CMK (cell line): ENCODE data around the gene CBX2.

Source experiments
- DNase-seq: peaks from one replicate; pipeline ENCODE4 v3.0.0-alpha.2; 2010; ENCODE audit warnings: low read depth

Gene CBX2

GRCh38 chr17:79777894-79778503 lies at the start of gene CBX2:
Gene CBX2, plus strand, starts transcription at chr17:79778148. Its CDS starts 88 bp downstream, at chr17:79778236.
- no peak for DNase-seq

GRCh38 chr17:79728169-79728907 lies 49.6 kb upstream of the CBX2 start:
- DNase-seq: peak; percentile 85

- no peak for DNase-seq
Observed at GRCh38 chr17:79728908-79729471, 49.0 kb upstream of the CBX2 start.

- DNase-seq: no peak
Observed at GRCh38 chr17:79729761-79730160, 48.2 kb upstream of the CBX2 start.

- no peak for DNase-seq
Observed at GRCh38 chr17:79730437-79730768, 47.5 kb upstream of the CBX2 start.

GRCh38 chr17:79730769-79731483 lies 47.0 kb upstream of the CBX2 start, which contains the start of gene ENPP7:
Gene ENPP7, plus strand, starts transcription at chr17:79730943. Its CDS starts 197 bp downstream, at chr17:79731140.
- no peak for DNase-seq

- DNase-seq: no peak
Observed at GRCh38 chr17:79732254-79732653, 45.7 kb upstream of the CBX2 start.

- no peak for DNase-seq
Observed at GRCh38 chr17:79732804-79733691, 44.9 kb upstream of the CBX2 start.

GRCh38 chr17:79733692-79734070 lies 44.3 kb upstream of the CBX2 start:
- no peak for DNase-seq

GRCh38 chr17:79735096-79735495 lies 42.9 kb upstream of the CBX2 start:
- DNase-seq: no peak

- no peak for DNase-seq
Observed at GRCh38 chr17:79737046-79737921, 40.7 kb upstream of the CBX2 start.

GRCh38 chr17:79737922-79738578 lies 39.9 kb upstream of the CBX2 start:
- DNase-seq: no peak

- no peak for DNase-seq
Observed at GRCh38 chr17:79738643-79739042, 39.3 kb upstream of the CBX2 start.

- DNase-seq: no peak
Observed at GRCh38 chr17:79739148-79740062, 38.5 kb upstream of the CBX2 start.

- DNase-seq: no peak
Observed at GRCh38 chr17:79740413-79740812, 37.5 kb upstream of the CBX2 start.

GRCh38 chr17:79741401-79741750 lies 36.6 kb upstream of the CBX2 start:
- no peak for DNase-seq

GRCh38 chr17:79741751-79742588 lies 36.0 kb upstream of the CBX2 start:
- peak; percentile 31 for DNase-seq

GRCh38 chr17:79742589-79742918 lies 35.4 kb upstream of the CBX2 start:
- no peak for DNase-seq
